HFFc6 (cell line): ENCODE measurements around the gene TCERG1L. TPM values are rescaled to one million over a fixed set of nuclear protein-coding genes. Genes with fewer than 3 reads are reported as not detected.

Experiments
- DNase-seq: peaks from one replicate; pipeline ENCODE4 v3.0.0-alpha.2; 2018
- H3K27ac Mint-ChIP-seq: 2 replicates; pipeline ENCODE4 v1.8.0; 2020; ENCODE audit warnings: mild to moderate bottlenecking, mixed read lengths
- H3K27me3 Mint-ChIP-seq: 2 replicates; pipeline ENCODE4 v1.8.0; 2021; ENCODE audit warnings: mild to moderate bottlenecking, moderate library complexity, mixed read lengths; ENCODE audit not compliant: insufficient read depth
- H3K36me3 Mint-ChIP-seq: 2 replicates; pipeline ENCODE4 v1.8.0; 2021; ENCODE audit warnings: low read depth, mixed read lengths
- H3K4me1 Mint-ChIP-seq: 2 replicates; pipeline ENCODE4 v1.8.0; 2020; ENCODE audit warnings: low read depth, mixed read lengths
- H3K4me3 Mint-ChIP-seq: 2 replicates; pipeline ENCODE4 v1.8.0; 2020; ENCODE audit warnings: mild to moderate bottlenecking, moderate library complexity, mixed read lengths
- H3K9me3 Mint-ChIP-seq: 2 replicates; pipeline ENCODE4 v1.8.0; 2020; ENCODE audit warnings: mild to moderate bottlenecking, mixed read lengths
- total RNA-seq, 6 experiments: library from RNA; stranded (reverse); fragmentation: NEBNext Ultra II Directional; extraction: Animal tissue kit (Norgen Biotek cat#: 25700); gene quantifications; 2 replicates in 1 of 6; 3 replicates in 5 of 6; pipeline ENCODE4 v1.2.3, GENCODE V29; 2021
- TF ChIP-seq, protein P1 (sequence below): fragments of 200-600 bp; sonication (generic); IDR thresholded peaks from 2 replicates; pipeline ENCODE4 v1.5.0; 2021; ENCODE audit warnings: antibody characterized with exemption, mild to moderate bottlenecking

The TCERG1L gene
- total RNA-seq, 6 experiments from 2014 or later: 0.09 TPM; not detected in 5

GRCh38 chr10:131345691-131346090 lies 34.2 kb upstream of the TCERG1L start:
- no peak overlapping the region for H3K4me3 Mint-ChIP-seq
- no peak for DNase-seq
- TF ChIP-seq, protein P1, sequence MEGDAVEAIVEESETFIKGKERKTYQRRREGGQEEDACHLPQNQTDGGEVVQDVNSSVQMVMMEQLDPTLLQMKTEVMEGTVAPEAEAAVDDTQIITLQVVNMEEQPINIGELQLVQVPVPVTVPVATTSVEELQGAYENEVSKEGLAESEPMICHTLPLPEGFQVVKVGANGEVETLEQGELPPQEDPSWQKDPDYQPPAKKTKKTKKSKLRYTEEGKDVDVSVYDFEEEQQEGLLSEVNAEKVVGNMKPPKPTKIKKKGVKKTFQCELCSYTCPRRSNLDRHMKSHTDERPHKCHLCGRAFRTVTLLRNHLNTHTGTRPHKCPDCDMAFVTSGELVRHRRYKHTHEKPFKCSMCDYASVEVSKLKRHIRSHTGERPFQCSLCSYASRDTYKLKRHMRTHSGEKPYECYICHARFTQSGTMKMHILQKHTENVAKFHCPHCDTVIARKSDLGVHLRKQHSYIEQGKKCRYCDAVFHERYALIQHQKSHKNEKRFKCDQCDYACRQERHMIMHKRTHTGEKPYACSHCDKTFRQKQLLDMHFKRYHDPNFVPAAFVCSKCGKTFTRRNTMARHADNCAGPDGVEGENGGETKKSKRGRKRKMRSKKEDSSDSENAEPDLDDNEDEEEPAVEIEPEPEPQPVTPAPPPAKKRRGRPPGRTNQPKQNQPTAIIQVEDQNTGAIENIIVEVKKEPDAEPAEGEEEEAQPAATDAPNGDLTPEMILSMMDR: no peak
- H3K36me3 Mint-ChIP-seq: peaks cover 5% of the 10 kb centered on the region
- H3K4me1 Mint-ChIP-seq: no peaks in the 10 kb centered on the region
- H3K9me3 Mint-ChIP-seq: peaks cover 81% of the 10 kb centered on the region
- no peak overlapping the region for H3K27ac Mint-ChIP-seq
- H3K27me3 Mint-ChIP-seq: peaks cover 7% of the 10 kb centered on the region; the same call in 1 of the 2 replicates

DNA sequence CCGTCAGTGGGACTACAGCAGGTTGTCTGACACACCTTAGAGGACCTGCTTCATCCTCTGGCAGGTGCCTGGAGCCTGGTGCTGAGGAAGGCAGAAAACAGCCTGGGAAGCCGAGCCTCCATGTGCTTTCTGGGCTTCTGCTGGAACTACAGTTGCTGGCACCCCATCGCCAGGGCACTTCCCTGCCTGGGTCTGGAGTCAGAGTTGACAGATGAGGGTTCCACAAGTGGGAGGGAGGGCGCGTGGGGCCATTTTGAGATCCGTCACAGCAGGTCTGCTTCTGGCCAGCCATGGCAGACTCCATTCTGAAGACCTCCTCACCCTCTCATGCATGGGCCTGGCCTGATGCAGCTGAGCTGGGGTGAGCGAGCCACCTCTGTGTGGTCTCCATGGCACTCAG lies 33.2 kb upstream of the TCERG1L start:
- H3K36me3 Mint-ChIP-seq: peaks cover 1% of the 10 kb centered on the region

GRCh38 chr10:131337741-131338140 lies 26.2 kb upstream of the TCERG1L start:
- H3K36me3 Mint-ChIP-seq: no peaks in the 10 kb centered on the region; the same call in 1 of the 2 replicates
- no peak for DNase-seq
- no peak overlapping the region for H3K27ac Mint-ChIP-seq
- H3K4me1 Mint-ChIP-seq: no peaks in the 10 kb centered on the region
- TF ChIP-seq, protein P1: no peak
- H3K4me3 Mint-ChIP-seq: no peak overlapping the region
- H3K9me3 Mint-ChIP-seq: peaks cover 66% of the 10 kb centered on the region
- H3K27me3 Mint-ChIP-seq: no peaks in the 10 kb centered on the region; the same call in 1 of the 2 replicates

More for the DNA sequence above, 33.2 kb upstream of the TCERG1L start:
- TF ChIP-seq, protein P1: no peak
- no peak overlapping the region for H3K4me3 Mint-ChIP-seq
- peaks cover 75% of the 10 kb centered on the region for H3K9me3 Mint-ChIP-seq
- DNase-seq: no peak
- H3K27me3 Mint-ChIP-seq: peaks cover 7% of the 10 kb centered on the region; the same call in 1 of the 2 replicates
- no peaks in the 10 kb centered on the region for H3K4me1 Mint-ChIP-seq
- no peak overlapping the region for H3K27ac Mint-ChIP-seq

- TF ChIP-seq, protein P1: no peak
- H3K4me3 Mint-ChIP-seq: no peak overlapping the region
- peaks cover 52% of the 10 kb centered on the region for H3K9me3 Mint-ChIP-seq
- H3K36me3 Mint-ChIP-seq: no peaks in the 10 kb centered on the region
- no peaks in the 10 kb centered on the region; the same call in 1 of the 2 replicates for H3K27me3 Mint-ChIP-seq
- H3K4me1 Mint-ChIP-seq: no peaks in the 10 kb centered on the region
- no peak overlapping the region for H3K27ac Mint-ChIP-seq
- no peak for DNase-seq
Measured at GRCh38 chr10:131332821-131333220, 21.3 kb upstream of the TCERG1L start.

DNA sequence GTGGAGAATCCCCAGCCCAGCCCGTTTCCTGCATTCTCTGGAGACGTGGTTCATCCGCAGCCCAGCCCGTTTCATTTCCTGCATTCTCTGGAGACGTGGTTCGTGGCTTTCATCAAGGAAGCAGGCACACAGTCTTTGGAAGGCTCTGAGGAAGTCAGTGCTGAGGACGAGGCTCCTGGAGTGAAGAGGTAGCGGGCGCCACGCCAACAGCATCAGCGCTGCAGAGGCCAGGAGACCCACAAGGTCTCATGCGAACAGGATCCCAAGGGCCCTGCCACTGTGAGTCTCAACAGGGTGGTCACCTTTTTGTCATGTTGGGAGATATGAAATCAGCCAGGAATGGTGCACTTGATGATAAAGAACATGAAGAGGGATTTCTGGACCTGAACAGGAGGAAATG lies 12.4 kb upstream of the TCERG1L start:
- Mint-ChIP-seq H3K27ac (no peak overlapping the region), H3K4me3 (no peak overlapping the region)

More for the DNA sequence above, 12.4 kb upstream of the TCERG1L start:
- peaks cover 68% of the 10 kb centered on the region for H3K9me3 Mint-ChIP-seq
- TF ChIP-seq, protein P1: no peak
- H3K4me1 Mint-ChIP-seq: no peaks in the 10 kb centered on the region
- H3K36me3 Mint-ChIP-seq: peaks cover 14% of the 10 kb centered on the region
- no peak for DNase-seq
- H3K27me3 Mint-ChIP-seq: peaks cover 4% of the 10 kb centered on the region
